HG03064 (cell line): Measurements from ENCODE around the gene LCLAT1.
A peak's percentile ranks its signal among the peaks of the same experiment; 100 is the strongest.

Experiments used
- ATAC-seq: cut with Tn5 transposase; IDR thresholded peaks from one replicate; pipeline ENCODE4 v1.9.1; 2021; ENCODE audit warnings: low read depth; ENCODE audit not compliant: unreplicated experiment

The LCLAT1 gene

GRCh38 chr2:30447149-30448045 lies at the start of gene LCLAT1:
Gene LCLAT1, plus strand, starts transcription at chr2:30447246. Its CDS starts 78,345 bp downstream, at chr2:30525591.
- peak; percentile 86 for ATAC-seq

- no peak for ATAC-seq
Measured at GRCh38 chr2:30398084-30398873, 48.8 kb upstream of the LCLAT1 start.

GRCh38 chr2:30400151-30400954 lies 46.7 kb upstream of the LCLAT1 start:
- no peak for ATAC-seq

DNA sequence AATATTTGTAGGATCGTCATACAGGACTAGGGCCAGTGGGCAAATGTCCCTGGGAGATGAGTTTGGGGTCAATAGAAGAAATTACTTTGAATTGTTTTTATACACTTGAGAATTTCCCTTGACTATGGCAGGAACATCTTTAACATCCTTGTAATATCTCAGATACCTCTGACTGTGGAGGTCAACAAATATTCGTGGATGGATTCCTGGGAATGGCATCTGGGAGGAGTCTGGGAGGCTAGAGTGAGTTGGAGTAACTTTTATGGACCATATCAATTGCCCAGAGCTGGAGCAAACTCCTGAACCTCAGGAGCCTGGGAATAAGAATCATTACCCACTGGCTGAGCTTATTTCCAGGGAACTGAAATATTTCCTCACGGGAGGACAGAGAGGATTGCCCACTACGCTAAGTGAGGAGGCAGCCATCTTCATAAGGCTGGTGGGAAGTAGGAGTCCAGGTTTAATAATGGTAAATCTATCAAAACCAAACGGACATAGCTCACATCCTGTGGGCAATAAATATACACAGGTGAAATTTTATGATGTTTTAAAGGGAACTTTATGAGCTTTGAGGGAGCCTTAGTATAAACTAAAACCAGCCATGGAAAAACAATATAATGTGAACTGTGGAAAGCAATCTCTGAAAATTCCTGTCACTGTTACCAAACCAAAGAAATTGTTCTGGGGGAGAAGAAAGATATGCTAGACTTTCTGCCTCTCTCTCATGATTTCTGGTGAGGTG lies 44.4 kb upstream of the LCLAT1 start:
- ATAC-seq, result no peak

DNA sequence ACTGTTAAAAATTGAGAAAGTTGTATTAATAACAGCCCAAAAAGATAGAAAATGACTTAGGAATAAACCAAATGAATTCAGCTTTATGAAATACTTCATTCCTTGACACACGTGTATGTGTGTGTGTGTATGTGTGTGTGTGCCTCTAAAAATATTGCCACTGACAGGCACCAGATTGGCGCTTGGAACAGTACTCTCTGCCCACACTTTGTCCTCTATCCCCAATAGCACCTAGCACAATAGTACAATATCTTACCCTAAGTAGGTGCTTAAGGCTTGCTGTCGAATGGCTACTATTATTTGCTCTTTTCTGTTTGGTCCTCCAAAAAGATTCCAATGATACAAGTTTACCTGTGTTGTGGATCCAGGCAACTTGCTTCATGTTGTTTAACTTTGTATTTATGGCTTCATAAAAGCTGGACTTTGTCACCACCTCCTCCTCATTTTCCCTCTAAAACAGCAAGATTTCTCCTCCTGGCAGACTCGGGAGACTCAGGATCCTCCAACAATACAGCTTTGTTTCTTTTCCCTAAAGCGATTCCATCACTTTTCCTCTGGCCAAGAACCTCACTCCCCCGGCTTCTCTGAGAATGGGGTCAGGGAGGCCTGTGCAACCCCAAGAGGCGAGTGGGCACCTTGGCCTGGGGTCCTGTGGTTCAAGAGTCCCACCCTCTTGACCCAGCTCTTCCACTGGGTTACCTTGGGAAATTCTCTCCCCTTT lies 43.3 kb upstream of the LCLAT1 start:
- no peak for ATAC-seq

GRCh38 chr2:30404319-30405259 lies 42.5 kb upstream of the LCLAT1 start:
- ATAC-seq, result no peak

- ATAC-seq, result no peak
Measured at GRCh38 chr2:30405260-30405605, 41.8 kb upstream of the LCLAT1 start.

DNA sequence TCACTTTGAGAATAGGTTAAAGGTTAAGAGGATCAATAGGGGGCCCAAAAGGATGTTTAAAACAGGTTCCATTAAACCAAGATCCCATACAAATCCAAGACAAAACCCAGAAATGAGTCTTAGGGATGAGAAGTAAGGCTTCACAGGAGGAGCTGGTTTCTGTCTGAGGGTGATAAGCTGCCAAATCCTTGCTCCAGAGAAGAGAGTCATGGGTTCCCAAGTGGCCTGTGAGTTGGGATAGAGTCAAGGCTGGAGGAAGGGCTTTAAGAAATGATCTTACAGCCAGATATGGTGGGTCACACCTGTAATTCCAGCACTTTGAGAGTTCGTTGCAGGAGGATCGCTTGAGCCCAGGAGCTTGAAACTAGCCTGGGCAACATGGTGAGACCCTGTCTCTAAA lies 40.2 kb upstream of the LCLAT1 start:
- no peak for ATAC-seq

DNA sequence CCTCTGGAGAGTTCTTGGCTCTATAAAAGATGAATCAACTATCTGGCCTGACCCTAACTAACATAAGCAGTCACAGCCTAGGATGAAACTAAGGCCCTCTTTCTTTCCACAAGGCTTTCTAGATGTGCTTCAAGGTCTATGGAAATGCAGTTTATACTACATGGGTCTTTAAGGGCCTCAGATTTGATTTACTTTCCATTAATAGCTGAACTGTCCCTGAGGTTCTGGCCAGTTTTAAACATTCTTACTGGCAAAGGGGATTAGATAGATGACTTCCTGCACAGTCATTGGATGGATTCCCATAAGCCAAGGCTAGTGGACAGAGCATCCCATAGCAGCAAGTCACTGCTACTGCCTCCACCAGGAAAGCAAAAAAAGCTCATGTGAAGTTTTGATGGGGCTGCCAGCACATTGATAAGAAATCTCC lies 38.1 kb upstream of the LCLAT1 start:
- ATAC-seq, result no peak

GRCh38 chr2:30410217-30410616 lies 36.8 kb upstream of the LCLAT1 start:
- ATAC-seq, result no peak

DNA sequence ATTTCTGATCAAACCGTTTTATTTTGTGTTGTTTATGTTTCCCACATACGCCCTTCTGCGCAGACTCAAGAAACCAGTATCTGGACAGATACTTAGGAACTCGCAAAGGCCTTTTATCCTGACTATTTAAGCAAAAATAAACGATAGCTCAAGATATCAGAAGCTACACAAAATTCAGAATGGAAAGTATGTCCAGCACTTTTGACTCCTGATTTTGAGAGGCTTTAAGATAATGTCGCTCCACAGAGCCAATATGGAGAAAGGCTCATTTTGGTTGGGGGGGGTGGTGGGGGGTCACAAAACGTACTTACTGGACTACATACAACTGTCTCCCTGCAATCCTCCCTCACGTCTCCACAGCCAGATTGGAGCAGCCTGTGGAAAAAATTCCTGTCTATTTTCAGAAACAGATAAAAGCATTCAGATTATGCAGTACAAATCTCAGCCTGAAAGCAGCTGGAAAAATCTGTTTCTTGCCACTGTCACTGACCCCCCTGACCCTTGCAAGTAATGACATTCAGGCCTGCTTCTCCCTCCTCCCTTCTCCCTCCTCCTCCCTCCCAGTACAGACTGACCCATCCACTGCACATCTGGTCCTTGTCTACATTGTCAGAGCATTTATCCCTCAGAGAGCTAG lies 34.9 kb upstream of the LCLAT1 start:
- ATAC-seq, result no peak

DNA sequence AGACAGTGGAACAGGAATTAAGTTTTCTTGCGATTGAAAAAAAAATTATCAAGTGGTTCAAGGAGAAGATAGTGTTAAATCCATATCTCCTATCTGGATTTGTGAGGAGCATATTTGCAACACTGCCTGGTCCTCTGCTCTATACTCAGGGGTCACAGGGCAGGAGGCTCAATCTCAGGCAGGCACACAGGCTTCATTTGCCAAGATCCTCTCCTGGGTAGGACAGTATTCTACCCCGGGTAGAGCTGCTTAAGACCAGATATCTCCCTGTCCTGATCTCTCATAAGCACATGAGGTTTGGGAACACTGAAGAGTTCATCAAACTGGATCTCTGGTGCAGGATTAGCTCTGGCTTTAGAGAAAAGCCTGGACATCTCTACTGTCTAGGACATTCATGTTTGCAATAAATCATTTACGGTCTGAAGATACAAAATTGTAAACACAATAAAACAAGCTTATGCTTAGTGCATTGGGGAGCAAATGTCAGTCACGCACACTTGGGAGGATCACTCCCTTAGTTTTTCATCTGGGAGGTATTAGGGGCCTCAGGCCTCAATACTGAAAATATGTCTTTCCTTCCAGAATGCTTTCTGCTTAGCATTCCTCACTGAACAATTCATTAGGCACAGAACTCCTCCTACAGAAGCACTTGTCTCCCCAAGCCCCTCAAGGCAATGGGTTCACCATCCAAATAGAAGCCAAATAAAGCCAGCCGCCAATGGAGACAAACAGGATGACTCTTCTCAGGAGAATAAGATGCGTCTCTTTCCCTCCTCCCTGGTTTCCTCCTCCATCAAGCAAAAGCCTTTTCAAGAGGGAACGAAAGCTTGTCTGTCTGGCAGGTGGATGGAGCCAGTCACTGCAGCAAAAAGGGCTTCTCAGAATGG lies 34.1 kb upstream of the LCLAT1 start:
- no peak for ATAC-seq

GRCh38 chr2:30414961-30415360 lies 32.1 kb upstream of the LCLAT1 start:
- ATAC-seq, result no peak

- no peak for ATAC-seq
Measured at GRCh38 chr2:30417253-30417652, 29.8 kb upstream of the LCLAT1 start.

DNA sequence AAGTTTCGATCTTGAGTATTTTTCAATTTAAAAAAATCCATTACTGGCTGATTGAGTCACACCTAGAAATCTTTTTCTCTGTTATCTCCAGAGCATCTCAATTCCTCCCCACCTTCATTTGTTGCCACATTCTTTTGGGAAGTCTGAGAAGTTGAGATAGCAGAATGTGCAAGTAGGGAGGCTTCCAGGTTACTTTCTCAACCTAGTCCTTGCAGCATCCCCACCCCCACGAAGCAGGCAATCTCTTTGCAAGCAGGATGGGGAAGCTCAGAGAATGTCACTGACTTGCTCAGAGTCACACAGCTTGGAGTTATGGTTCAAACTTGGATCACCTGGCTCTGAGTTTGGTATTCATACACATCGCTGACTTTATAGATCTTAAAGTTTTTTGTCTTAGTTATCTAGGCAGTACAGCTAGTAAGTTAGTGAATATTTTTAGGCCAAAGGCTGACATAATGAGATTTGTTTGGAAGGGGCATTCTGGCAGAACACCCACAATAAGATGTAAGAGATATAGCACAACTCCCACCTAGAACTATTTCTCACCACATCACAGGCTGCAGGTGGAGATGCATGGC lies 25.9 kb upstream of the LCLAT1 start:
- no peak for ATAC-seq

- ATAC-seq, result no peak
Measured at GRCh38 chr2:30421604-30422443, 25.2 kb upstream of the LCLAT1 start.
